Ishikawa (cell line): ENCODE data around the gene ADH7.

ENCODE experiments used
- EP300 ChIP-seq: IDR thresholded peaks from 2 replicates; pipeline ENCODE4 v1.6.1; 2012; ENCODE audit warnings: borderline replicate concordance
- FOXM1 ChIP-seq: IDR thresholded peaks from 2 replicates; pipeline ENCODE4 v1.6.1; 2012; ENCODE audit warnings: low read depth, borderline replicate concordance
- MAX ChIP-seq: IDR thresholded peaks from 2 replicates; pipeline ENCODE4 v1.6.1; 2012
- TAF1 ChIP-seq: IDR thresholded peaks from 2 replicates; pipeline ENCODE4 v1.6.1; 2012; ENCODE audit warnings: low read depth, mild to moderate bottlenecking
- ZBTB7A ChIP-seq: IDR thresholded peaks from 2 replicates; pipeline ENCODE4 v1.6.1; 2012; ENCODE audit warnings: low read depth

GRCh38 chr4:99362768-99363167, 72.4 kb downstream of the ADH7 start:
- no peak for TF ChIP-seq ZBTB7A
- no peak for TF ChIP-seq MAX
- TF ChIP-seq EP300: no peak
- TF ChIP-seq TAF1: no peak
- TF ChIP-seq FOXM1: no peak
